Measurements from ENCODE around the gene CDH13.

Gene CDH13

DNA sequence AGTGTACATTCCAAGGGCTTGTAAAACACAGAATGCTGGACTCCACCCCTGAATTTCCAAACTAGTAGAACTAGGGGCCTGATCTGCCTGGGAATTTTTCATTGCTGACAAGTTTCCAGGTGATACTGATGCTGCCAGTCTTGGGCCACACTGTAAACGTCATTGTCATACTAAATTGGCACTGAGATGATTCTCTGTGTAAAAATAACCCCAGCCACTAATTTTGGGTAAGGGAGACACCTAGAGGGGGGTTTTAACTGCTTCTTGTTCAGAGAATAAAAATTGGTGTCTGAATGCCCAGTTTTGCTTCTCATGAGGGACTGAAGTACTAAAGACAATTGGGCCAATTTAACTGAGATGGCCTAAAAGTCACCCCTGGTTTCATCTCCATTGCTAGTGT lies 5.0 kb upstream of the CDH13 start:
- no peak for DNase-seq (ENCODE audit: low read depth)
- H3K4me3 ChIP-seq (ENCODE audit: low read depth, low read length): no peak overlapping the region
- TF ChIP-seq, protein P1, sequence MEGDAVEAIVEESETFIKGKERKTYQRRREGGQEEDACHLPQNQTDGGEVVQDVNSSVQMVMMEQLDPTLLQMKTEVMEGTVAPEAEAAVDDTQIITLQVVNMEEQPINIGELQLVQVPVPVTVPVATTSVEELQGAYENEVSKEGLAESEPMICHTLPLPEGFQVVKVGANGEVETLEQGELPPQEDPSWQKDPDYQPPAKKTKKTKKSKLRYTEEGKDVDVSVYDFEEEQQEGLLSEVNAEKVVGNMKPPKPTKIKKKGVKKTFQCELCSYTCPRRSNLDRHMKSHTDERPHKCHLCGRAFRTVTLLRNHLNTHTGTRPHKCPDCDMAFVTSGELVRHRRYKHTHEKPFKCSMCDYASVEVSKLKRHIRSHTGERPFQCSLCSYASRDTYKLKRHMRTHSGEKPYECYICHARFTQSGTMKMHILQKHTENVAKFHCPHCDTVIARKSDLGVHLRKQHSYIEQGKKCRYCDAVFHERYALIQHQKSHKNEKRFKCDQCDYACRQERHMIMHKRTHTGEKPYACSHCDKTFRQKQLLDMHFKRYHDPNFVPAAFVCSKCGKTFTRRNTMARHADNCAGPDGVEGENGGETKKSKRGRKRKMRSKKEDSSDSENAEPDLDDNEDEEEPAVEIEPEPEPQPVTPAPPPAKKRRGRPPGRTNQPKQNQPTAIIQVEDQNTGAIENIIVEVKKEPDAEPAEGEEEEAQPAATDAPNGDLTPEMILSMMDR (IDR thresholded peaks at IDR 0.05; ENCODE audit: low read depth, low read length, missing control alignments): peak; percentile 25
- in situ Hi-C loops (cut with HindIII; ENCODE audit: low sequenced_read_pairs): no loop called here

DNA sequence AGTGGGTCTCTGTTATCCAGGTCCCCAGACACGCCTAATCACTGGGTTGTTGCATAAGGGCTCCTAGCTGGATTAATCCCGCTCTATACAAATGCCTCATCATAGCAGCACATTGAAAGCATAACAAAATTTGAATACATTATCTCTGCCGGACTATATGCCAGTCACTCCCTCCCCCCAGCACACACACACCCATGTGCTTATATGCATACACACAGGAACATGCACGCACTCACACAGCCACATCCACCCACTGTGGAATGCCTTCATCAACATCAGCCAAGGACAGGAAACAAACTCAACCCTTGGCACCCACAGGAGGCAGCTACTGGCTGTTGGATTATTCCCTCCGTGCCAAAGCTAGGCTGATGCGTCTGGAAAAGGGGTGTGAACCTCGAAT lies 3.5 kb upstream of the CDH13 start:
- TF ChIP-seq, protein P1 (IDR thresholded peaks at IDR 0.05; ENCODE audit: low read depth, low read length, missing control alignments): no peak
- no peak overlapping the region for H3K4me3 ChIP-seq (ENCODE audit: low read depth, low read length)
- in situ Hi-C loops (cut with HindIII; ENCODE audit: low sequenced_read_pairs): no loop called here
- no peak for DNase-seq (ENCODE audit: low read depth)

DNA sequence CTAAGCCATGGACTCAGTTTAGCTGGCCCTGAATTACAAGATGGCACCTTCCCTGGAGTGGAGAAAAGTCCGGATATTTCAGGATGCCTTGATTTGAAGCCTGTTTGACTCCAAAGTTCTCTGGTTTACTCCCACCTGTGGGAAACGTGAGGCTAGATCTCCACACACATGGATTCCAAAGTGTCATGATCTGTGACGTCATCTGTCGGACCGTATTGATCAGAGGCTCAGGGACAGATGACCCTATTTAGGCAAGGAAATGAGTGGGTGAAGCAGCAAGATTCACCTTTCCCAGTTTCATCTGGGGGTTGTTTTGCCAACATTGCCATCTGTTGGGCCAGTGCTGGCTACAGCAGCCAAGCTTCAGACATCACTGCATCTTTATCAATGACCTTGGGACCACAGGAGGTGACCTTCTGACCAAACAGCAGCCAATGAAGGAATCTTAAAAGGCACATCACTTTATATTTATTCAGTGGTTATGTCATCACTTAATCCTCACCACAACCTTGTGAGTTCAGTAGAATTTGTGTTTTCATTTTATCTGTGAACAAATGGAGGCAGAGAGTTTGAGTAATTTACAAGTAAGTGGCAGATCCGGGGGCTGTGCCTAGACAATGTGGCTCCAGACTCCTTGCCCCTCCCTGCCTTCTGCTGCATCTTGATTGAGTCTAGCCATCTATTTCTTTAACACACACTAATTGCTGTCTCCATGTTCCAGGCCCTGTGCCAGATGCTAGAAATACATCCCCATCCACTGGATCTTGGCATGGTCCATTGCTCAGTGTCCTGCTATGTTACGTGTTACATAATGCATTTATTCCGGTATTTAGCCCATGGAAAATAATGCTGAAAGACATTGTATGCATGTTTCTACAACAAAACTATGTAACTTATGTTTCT lies 1.5 kb upstream of the CDH13 start:
- in situ Hi-C loops (cut with HindIII; ENCODE audit: low sequenced_read_pairs): loop anchor here (25.0 kb wide), 1 partner anchor 588 kb away; the partner anchor contains the start of gene HSD17B2
- no peak overlapping the region for H3K4me3 ChIP-seq (ENCODE audit: low read depth, low read length)
- TF ChIP-seq, protein P1 (IDR thresholded peaks at IDR 0.05; ENCODE audit: low read depth, low read length, missing control alignments): no peak
- no peak for DNase-seq (ENCODE audit: low read depth)

DNA sequence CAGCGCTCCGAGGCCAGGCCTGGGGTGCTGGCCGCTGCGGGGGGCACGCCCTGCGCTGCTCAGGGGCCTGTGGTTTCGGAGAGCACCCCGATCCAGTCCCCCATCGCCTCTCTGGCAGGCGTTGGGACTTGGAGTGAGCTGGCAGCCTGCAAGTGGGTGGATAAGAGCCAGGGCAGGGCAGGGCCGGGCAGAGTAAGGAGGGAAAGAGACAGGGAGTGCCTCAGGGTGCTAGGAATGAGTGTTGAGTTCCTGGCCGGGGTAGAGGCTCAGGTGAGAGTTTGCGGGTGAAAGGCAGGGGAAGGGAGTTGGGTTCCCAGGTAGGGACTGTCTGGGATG lies 1.3 kb downstream of the CDH13 start:
- DNase-seq (ENCODE audit: low read depth): no peak
- H3K4me3 ChIP-seq (ENCODE audit: low read depth, low read length): peak overlapping the region; percentile 66
- TF ChIP-seq, protein P1 (IDR thresholded peaks at IDR 0.05; ENCODE audit: low read depth, low read length, missing control alignments): no peak
- in situ Hi-C loops (cut with HindIII; ENCODE audit: low sequenced_read_pairs): loop anchor here (25.0 kb wide), 1 partner anchor 591 kb away; the partner anchor contains the start of gene HSD17B2

DNA sequence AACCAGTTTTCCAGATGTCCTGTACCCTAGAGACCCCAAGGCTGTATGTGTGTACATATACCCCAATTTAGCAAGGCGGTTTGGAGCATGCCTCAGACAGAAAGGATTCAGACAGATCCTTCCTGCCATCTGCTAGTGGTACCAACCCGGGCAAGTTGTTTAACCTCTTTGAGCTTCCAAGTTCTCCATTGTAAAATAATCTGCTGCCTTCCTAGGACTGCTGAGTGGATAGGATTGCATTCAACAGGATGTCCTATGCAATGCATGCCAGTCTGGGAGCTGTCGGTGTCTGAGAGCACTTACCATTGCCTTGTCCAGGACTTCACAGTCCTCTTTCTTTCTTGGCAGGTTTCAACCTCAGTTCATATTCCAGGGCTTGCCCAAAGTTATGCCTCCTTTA lies 1.9 kb downstream of the CDH13 start:
- in situ Hi-C loops (cut with HindIII; ENCODE audit: low sequenced_read_pairs): loop anchor here (25.0 kb wide), 1 partner anchor 591 kb away; the partner anchor contains the start of gene HSD17B2
- DNase-seq (ENCODE audit: low read depth): no peak
- TF ChIP-seq, protein P1 (IDR thresholded peaks at IDR 0.05; ENCODE audit: low read depth, low read length, missing control alignments): no peak
- H3K4me3 ChIP-seq (ENCODE audit: low read depth, low read length): no peak overlapping the region

DNA sequence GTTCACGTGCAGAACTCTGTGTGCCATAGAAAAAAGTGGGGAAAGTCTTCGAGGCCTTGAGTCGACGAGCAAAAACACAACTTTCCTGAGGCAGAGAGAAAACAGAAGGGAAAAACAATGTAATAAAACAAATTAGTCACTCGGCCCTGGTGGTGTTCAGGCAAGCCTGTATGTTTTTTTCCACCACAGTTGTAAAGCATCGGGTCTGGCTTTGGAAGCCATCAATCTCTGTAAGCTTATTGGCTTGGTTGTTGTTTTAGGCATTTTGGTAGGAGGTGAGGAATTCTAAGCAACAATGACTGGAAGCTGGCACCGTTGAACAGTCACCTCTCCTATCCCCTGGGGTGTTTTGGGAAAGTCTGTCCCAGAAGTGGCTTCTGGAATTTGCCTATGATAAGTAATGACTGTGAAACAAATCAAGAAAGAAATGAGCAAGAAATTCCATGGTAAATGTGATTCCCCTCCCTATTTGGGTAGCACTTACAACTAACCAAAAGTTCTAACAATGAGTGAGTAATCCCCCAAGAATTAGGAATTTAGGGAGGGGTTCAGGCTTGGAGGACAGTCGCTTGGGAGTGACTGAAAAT lies 2.8 kb downstream of the CDH13 start:
- TF ChIP-seq, protein P1 (IDR thresholded peaks at IDR 0.05; ENCODE audit: low read depth, low read length, missing control alignments): no peak
- in situ Hi-C loops (cut with HindIII; ENCODE audit: low sequenced_read_pairs): loop anchor here (25.0 kb wide), 1 partner anchor 592 kb away; the partner anchor contains the start of gene HSD17B2
- DNase-seq (ENCODE audit: low read depth): peak; percentile 41
- no peak overlapping the region for H3K4me3 ChIP-seq (ENCODE audit: low read depth, low read length)
